Hepatocyte (in vitro differentiated cells): ENCODE measurements around the gene PSMG3. TPM values are rescaled to one million over a fixed set of nuclear protein-coding genes. Genes with fewer than 3 reads are reported as not detected.

Experiments used
- DNase-seq: peaks from one replicate; pipeline ENCODE4 v3.0.0-alpha.2; 2016; ENCODE audit warnings: low spot score
- H2AFZ ChIP-seq: fragments of 200-600 bp; sonication (generic); 2 replicates; pipeline ENCODE4 v1.6.0; 2016; ENCODE audit warnings: antibody characterized with exemption, mild to moderate bottlenecking
- H3K27ac ChIP-seq: fragments of 200-600 bp; sonication (generic); 2 replicates; pipeline ENCODE4 v1.5.1; 2016; ENCODE audit warnings: mild to moderate bottlenecking
- H3K27me3 ChIP-seq: fragments of 200-600 bp; sonication (generic); 2 replicates; pipeline ENCODE4 v1.6.1; 2016
- H3K36me3 ChIP-seq: fragments of 200-600 bp; sonication (generic); replicated peaks from 2 replicates; pipeline ENCODE4 v1.5.1; 2016; ENCODE audit warnings: low read depth; ENCODE audit not compliant: insufficient read depth
- H3K4me1 ChIP-seq: fragments of 200-600 bp; sonication (generic); 2 replicates; pipeline ENCODE4 v1.5.1; 2016; ENCODE audit warnings: mild to moderate bottlenecking, moderate library complexity; ENCODE audit not compliant: insufficient read depth
- H3K4me2 ChIP-seq: fragments of 200-600 bp; sonication (generic); 2 replicates; pipeline ENCODE4 v1.6.0; 2016
- H3K4me3 ChIP-seq: fragments of 200-600 bp; sonication (generic); 2 replicates; pipeline ENCODE4 v1.5.1; 2016; ENCODE audit warnings: mild to moderate bottlenecking
- H3K79me2 ChIP-seq: fragments of 200-600 bp; sonication (generic); 2 replicates; pipeline ENCODE4 v1.6.0; 2017; ENCODE audit warnings: mild to moderate bottlenecking
- H3K9me2 ChIP-seq: fragments of 200-600 bp; sonication (generic); replicated peaks from 2 replicates; pipeline ENCODE4 v1.6.0; 2017; ENCODE audit warnings: mild to moderate bottlenecking; ENCODE audit not compliant: insufficient read depth
- H3K9me3 ChIP-seq: fragments of 200-600 bp; sonication (generic); 2 replicates; pipeline ENCODE4 v1.5.1; 2016; ENCODE audit warnings: low read depth, mild to moderate bottlenecking
- H4K20me1 ChIP-seq: fragments of 200-600 bp; sonication (generic); 2 replicates; pipeline ENCODE4 v1.6.0; 2016; ENCODE audit warnings: mild to moderate bottlenecking; ENCODE audit not compliant: insufficient read depth, poor library complexity, severe bottlenecking
- CTCF ChIP-seq: fragments of 200-600 bp; sonication (generic); IDR thresholded peaks from 2 replicates; pipeline ENCODE4 v1.5.1; 2016; ENCODE audit warnings: antibody characterized with exemption, mild to moderate bottlenecking; ENCODE audit not compliant: poor library complexity
- EZH2 ChIP-seq: fragments of 200-600 bp; sonication (generic); IDR thresholded peaks from 2 replicates; pipeline ENCODE4 v1.6.1; 2016; ENCODE audit warnings: antibody characterized with exemption, mild to moderate bottlenecking, borderline replicate concordance
- EZH2phosphoT487 ChIP-seq: fragments of 200-600 bp; sonication (generic); IDR thresholded peaks from one replicate; pipeline ENCODE4 v1.6.1; 2018; ENCODE audit warnings: antibody characterized with exemption, mild to moderate bottlenecking, low read depth, moderate library complexity; ENCODE audit not compliant: unreplicated experiment, severe bottlenecking
- WGBS: methylation state at CpG from one replicate; pipeline ENCODE4 v1.1.6; 2016; ENCODE audit warnings: low lambda C conversion rate; ENCODE audit errors: missing lambda C conversion rate; 5-methylcytosine and 5-hydroxymethylcytosine counted together
- polyA plus RNA-seq: library from polyadenylated mRNA; unstranded; fragments of >200 nt; fragmentation: Nextera tagmentation; extraction: Ambion mirVana; gene quantifications from 2 replicates; pipeline ENCODE4 v1.2.1, GENCODE V29; 2016
- total RNA-seq: library from RNA; depleted of rRNA; stranded (reverse); fragments of >200 nt; gene quantifications from 2 replicates; pipeline ENCODE4 v1.2.3, GENCODE V29; 2014

The PSMG3 gene
- total and polyA plus RNA-seq, 2 experiments from 2014 or later = 42.7 to 44.8 TPM

- DNase-seq = no peak
- TF ChIP-seq EZH2 (no peak), EZH2phosphoT487 (no peak), CTCF (no peak)
- H2AFZ ChIP-seq = no peak overlapping the region
- no peaks in the 10 kb centered on the region for H3K9me2 ChIP-seq
- no peaks in the 10 kb centered on the region for H4K20me1 ChIP-seq
- H3K36me3 ChIP-seq = no peaks in the 10 kb centered on the region
- no peaks in the 10 kb centered on the region for H3K9me3 ChIP-seq
- no peak overlapping the region for H3K4me3 ChIP-seq
- peaks cover 4% of the 10 kb centered on the region for H3K27me3 ChIP-seq
- H3K79me2 ChIP-seq = no peaks in the 10 kb centered on the region
- no peaks in the 10 kb centered on the region for H3K4me1 ChIP-seq
- WGBS = 91% methylated on average over 29 of the region's 29 CpGs
- no peak overlapping the region for H3K27ac ChIP-seq
- no peak overlapping the region for H3K4me2 ChIP-seq
These were observed 30.0 kb upstream of the PSMG3 start for GRCh38 chr7:1599640-1600395.

GRCh38 chr7:1598961-1599639 is 29.3 kb upstream of the PSMG3 start:
- peaks cover 4% of the 10 kb centered on the region for H3K27me3 ChIP-seq
- H3K9me2 ChIP-seq = no peaks in the 10 kb centered on the region
- TF ChIP-seq EZH2 (no peak), EZH2phosphoT487 (no peak), CTCF (no peak)

GRCh38 chr7:1598286-1598685 is 28.5 kb upstream of the PSMG3 start:
- no peaks in the 10 kb centered on the region for H4K20me1 ChIP-seq
- no peaks in the 10 kb centered on the region for H3K36me3 ChIP-seq
- H3K9me3 ChIP-seq = no peaks in the 10 kb centered on the region
- peaks cover 4% of the 10 kb centered on the region for H3K27me3 ChIP-seq
- no peak overlapping the region for H3K4me2 ChIP-seq
- H3K4me1 ChIP-seq = no peaks in the 10 kb centered on the region
- H3K9me2 ChIP-seq = no peaks in the 10 kb centered on the region
- DNase-seq = no peak
- no peak overlapping the region for H3K27ac ChIP-seq
- H2AFZ ChIP-seq = no peak overlapping the region
- WGBS = 90% methylated on average over 7 of the region's 7 CpGs
- no peaks in the 10 kb centered on the region for H3K79me2 ChIP-seq
- TF ChIP-seq EZH2phosphoT487 (no peak), EZH2 (no peak), CTCF (no peak)
- no peak overlapping the region for H3K4me3 ChIP-seq

More at GRCh38 chr7:1598961-1599639, 29.3 kb upstream of the PSMG3 start:
- Histone ChIP-seq H3K4me2 (no peak overlapping the region), H3K79me2 (no peaks in the 10 kb centered on the region), H3K36me3 (no peaks in the 10 kb centered on the region), H2AFZ (no peak overlapping the region), H4K20me1 (no peaks in the 10 kb centered on the region), H3K9me3 (no peaks in the 10 kb centered on the region), H3K4me3 (no peak overlapping the region), H3K4me1 (no peaks in the 10 kb centered on the region), H3K27ac (no peak overlapping the region)
- WGBS = 91% methylated on average over 6 of the region's 12 CpGs
- no peak for DNase-seq
